ENCODE measurements around the gene PLA2G4D.

Gene PLA2G4D

DNA sequence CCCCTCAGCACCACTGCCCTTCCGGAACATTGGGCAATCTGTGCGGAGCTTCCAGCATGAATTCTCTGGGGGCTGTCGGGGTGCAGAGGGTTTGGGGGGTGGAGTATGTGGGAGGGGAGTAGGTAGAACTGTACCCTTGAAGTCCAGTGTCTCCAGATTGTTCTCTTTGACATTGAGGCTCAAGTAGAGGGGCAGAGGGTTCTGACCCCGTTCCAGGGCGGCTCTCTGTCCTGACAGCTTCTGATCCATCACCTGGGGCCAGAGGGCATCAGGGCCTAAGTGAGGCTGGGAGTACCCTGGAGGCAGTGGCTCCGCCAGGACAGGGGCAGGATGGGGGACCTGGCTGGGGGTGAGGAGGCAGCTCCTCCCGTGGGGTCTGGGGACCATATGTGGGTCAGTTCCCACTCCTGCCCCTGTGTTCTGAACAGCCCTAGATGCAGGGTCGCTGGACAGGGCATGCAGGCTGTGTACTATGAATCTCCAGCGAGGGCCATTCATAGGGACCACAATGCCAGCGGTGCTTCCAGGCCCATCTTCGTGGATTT lies 22.1 kb downstream of the PLA2G4D start:
- FAIRE-seq (no peak), DNase-seq (ENCODE audit: insufficient read length, low spot score) (no peak)
- TF ChIP-seq, protein P1, sequence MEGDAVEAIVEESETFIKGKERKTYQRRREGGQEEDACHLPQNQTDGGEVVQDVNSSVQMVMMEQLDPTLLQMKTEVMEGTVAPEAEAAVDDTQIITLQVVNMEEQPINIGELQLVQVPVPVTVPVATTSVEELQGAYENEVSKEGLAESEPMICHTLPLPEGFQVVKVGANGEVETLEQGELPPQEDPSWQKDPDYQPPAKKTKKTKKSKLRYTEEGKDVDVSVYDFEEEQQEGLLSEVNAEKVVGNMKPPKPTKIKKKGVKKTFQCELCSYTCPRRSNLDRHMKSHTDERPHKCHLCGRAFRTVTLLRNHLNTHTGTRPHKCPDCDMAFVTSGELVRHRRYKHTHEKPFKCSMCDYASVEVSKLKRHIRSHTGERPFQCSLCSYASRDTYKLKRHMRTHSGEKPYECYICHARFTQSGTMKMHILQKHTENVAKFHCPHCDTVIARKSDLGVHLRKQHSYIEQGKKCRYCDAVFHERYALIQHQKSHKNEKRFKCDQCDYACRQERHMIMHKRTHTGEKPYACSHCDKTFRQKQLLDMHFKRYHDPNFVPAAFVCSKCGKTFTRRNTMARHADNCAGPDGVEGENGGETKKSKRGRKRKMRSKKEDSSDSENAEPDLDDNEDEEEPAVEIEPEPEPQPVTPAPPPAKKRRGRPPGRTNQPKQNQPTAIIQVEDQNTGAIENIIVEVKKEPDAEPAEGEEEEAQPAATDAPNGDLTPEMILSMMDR (IDR thresholded peaks at IDR 0.05; ENCODE audit: insufficient read depth, missing control alignments) = no peak

DNA sequence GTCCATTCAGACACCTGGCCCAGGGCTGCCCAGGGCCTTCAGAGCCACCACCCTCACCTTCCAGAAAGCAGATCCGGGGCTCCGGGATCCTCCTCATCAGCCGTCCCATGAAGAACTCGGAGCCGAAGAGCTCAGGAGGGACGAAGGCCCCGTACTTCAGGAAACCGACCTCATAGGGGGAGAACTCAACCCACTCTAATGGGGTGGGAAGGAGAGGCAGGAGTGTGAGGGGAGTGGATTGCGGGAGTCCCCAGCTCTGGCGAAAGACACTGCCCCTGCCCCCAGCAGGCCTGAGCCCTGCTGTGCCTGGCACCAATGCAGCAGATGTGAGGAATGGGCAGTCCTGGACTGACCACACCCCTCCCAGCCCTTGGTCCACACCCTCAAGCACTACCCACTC lies 22.6 kb downstream of the PLA2G4D start:
- FAIRE-seq (no peak), DNase-seq (ENCODE audit: insufficient read length, low spot score) (no peak)
- TF ChIP-seq, protein P1 (IDR thresholded peaks at IDR 0.05; ENCODE audit: insufficient read depth, missing control alignments) = no peak

DNA sequence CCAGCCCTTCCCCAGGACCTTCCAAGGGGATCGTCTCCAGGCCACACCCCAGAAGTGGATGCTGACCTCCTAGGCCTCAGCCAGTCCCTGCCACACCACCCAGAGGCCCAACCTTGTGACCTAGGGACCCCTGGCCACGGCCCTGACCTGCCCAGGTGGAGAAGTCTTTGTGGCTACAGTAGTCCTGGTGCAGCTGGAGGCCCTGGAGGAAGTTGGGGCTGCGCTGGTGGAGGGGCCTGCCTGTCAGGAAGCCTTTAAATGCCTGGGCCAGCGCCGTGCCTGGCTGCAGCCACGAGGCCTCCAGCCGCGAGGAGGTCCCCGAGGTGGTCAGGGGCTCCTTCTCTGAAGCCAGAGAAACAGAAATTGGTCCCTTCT lies 23.4 kb downstream of the PLA2G4D start:
- TF ChIP-seq, protein P1 (IDR thresholded peaks at IDR 0.05; ENCODE audit: insufficient read depth, missing control alignments) = no peak
- peak; percentile 3 for DNase-seq (ENCODE audit: insufficient read length, low spot score)
- FAIRE-seq = no peak

DNA sequence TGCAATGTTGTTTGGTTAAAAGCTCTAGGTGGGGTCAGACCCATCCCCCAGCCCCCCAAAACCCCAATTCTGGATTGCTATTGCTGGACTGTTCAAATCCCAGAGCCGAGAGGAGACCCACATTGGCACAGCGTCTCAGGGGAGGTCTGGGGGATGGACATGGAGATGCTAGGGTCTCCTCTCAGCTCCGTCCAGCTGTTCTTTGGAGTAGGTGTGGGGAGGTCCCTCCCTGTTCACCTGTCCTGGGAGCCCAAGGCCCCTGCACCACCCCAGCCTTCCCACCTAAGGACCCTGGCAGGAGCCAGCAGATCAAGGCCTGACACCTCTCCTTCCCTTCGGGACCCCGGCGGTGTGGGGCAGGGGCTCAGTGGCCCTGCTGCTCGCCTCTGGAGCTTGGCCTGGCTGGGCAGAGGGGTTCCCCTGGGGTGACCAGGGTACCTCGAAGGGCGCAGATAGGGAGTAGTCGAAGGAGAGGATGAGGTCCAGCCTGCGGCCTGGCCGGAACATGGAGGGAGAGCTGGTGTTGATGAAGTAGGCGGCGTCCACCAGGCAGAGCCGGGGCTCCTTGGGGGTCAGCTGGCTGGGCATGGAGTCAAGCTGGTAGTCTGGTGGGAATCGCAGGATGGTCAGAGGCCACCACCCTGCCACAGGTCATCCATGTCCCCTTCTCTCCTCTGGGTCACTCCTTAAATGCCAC lies 23.9 kb downstream of the PLA2G4D start:
- TF ChIP-seq, protein P1 (IDR thresholded peaks at IDR 0.05; ENCODE audit: insufficient read depth, missing control alignments) = no peak
- FAIRE-seq = no peak
- DNase-seq (ENCODE audit: insufficient read length, low spot score) = peak; percentile 11

DNA sequence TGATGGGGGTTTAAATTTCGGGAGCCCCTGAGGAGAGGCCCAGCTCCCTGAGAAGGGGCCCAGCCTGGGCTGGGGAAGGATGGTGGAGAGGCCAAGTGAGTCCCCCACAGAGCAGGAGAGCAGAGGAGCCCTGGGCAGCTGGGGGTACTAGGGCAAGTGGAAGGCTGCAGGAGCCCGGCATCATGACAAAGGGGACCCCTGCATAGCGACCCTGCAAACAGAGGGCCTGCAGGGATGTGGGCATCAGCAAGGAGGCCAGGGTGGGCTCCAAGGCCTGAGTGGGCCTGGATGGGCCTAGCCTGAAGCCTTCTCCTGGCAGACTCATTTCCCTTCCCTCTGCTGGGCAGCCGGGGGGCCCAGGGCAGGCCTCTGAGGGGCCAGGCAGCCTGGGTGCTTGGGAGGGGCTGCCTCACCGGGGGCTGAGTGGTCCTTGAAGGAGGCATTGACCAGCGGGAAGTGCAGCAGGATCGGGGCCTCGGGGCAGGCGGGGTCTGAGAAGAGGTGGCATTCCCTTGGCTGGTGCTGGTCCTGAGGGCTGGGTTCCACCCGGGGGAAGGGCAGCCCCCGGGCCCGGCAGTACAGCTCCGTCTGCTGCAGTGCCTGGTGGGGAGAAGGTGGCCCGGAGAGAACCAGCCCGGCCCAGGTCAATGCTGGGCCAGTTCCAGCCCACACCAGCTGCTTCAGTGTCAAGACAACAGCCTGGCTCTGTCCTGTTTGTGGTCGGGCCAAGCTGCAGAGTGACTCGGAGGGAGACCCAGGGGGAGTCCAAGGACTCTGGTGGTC lies 24.7 kb downstream of the PLA2G4D start:
- TF ChIP-seq, protein P1 (IDR thresholded peaks at IDR 0.05; ENCODE audit: insufficient read depth, missing control alignments) = no peak
- DNase-seq (ENCODE audit: insufficient read length, low spot score) (peak; percentile 4), FAIRE-seq (no peak)

DNA sequence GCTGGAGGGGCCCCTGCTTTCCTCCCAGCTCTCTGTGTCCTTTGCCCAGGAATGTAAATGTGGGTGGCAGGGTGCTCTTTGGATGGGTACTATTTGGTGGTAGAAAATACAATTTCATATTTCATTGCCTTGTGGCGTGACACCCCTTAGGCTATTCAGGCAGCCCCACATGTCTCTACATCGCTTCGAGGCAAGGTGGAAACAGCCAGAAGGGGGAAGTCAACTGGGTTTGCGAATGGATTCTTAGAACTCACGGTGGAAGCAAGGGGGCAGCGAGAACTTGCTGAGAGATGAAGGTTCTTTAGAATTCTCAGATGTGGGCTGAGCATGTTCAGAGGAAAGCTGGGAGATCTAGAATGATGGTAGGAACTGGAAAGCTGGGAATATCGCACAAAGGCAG lies 25.3 kb downstream of the PLA2G4D start:
- TF ChIP-seq, protein P1 (IDR thresholded peaks at IDR 0.05; ENCODE audit: insufficient read depth, missing control alignments) = no peak
- FAIRE-seq = no peak
- DNase-seq (ENCODE audit: insufficient read length, low spot score) = peak; percentile 5

DNA sequence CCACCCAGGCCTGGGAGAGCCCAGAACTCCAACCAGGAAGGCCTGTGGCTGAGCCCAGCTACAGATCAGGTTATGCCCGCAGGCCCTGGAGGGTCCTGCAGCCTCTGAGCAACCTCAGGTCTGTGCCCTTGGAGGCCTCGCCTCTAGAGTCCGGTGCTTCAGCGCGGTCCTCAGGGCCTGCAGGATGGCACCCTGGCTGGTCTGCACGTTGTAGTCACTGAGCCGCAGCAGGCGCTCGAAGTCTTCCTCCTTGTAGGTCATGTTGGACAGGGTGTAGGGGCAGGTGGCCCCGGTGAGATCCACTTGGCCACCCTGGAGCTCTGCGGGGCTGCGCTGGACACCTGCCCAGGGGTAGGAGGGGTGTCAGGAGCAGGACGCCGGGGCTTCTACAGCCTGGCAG lies 25.8 kb downstream of the PLA2G4D start:
- TF ChIP-seq, protein P1 (IDR thresholded peaks at IDR 0.05; ENCODE audit: insufficient read depth, missing control alignments) = no peak
- DNase-seq (ENCODE audit: insufficient read length, low spot score) (no peak), FAIRE-seq (no peak)

All from D721Med (cell line).